ENCODE results near the gene ANAPC4. TPM values are rescaled to one million over a fixed set of nuclear protein-coding genes. Genes with fewer than 3 reads are reported as not detected.
"Not testable (repeated sequence)": the region's sequence is repeated elsewhere in the genome, so short reads cannot be mapped to it uniquely, and the experiment has no call there.

Gene ANAPC4, protein sequence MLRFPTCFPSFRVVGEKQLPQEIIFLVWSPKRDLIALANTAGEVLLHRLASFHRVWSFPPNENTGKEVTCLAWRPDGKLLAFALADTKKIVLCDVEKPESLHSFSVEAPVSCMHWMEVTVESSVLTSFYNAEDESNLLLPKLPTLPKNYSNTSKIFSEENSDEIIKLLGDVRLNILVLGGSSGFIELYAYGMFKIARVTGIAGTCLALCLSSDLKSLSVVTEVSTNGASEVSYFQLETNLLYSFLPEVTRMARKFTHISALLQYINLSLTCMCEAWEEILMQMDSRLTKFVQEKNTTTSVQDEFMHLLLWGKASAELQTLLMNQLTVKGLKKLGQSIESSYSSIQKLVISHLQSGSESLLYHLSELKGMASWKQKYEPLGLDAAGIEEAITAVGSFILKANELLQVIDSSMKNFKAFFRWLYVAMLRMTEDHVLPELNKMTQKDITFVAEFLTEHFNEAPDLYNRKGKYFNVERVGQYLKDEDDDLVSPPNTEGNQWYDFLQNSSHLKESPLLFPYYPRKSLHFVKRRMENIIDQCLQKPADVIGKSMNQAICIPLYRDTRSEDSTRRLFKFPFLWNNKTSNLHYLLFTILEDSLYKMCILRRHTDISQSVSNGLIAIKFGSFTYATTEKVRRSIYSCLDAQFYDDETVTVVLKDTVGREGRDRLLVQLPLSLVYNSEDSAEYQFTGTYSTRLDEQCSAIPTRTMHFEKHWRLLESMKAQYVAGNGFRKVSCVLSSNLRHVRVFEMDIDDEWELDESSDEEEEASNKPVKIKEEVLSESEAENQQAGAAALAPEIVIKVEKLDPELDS
- total RNA-seq, result 24.1 and 25.9 TPM in 2 replicates
- long read RNA-seq, transcript ANAPC4-201 (29 exons, 2,685 nt), result major isoform, 55 of 99 reads
- long read RNA-seq, transcript ANAPC4-210 (29 exons, 2,599 nt), result minor isoform, 8 of 99 reads
- long read RNA-seq, partial matches to known transcripts, result 13 of 99 reads
- long read RNA-seq, other reads (novel, unspliced or antisense), result 23 of 99 reads

DNA sequence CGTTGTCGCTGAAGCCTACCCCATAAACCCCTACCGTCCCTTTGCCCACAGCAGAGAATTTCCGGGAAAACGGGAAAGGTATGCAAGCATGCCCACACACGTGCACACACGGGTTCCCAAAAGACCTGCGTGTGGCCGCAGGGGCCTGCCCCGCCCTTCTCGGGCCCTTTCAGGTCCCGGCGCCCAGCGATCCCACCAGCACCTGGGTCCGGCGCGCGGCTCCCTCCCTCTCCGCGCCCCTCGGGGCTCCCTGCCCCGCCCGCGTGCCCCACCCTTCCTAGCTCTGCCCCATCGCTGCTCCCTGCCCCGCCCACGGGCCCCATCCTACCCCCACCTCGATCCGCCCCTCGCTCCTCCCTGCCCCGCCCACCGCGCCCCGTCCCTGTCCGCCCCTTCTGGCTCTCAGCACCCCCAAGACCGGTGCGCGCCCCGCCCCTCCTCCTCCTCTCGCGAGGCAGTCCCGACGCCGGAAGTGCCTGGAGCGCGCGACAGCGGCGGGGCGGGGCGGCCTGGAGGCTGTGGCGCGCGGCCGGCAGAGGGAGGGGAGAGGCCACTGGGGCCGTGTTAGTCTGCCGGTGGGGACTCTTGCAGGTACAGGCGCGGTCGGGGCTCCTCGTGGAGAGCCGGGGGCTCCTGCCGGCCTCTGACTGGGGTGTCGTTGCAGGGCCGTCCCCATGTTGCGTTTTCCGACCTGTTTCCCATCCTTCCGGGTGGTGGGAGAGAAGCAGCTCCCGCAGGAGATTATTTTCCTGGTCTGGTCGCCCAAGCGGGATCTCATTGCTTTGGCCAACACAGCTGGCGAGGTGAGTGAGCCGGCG is at the start of gene ANAPC4:
ANAPC4 (plus strand) TSS at position 510 of the 818 bp plus-strand sequence; CDS start at position 675, 165 bp downstream.
- no peaks in the 10 kb centered on the region for H3K27me3 Mint-ChIP-seq (ENCODE audit: unreplicated experiment)

DNA sequence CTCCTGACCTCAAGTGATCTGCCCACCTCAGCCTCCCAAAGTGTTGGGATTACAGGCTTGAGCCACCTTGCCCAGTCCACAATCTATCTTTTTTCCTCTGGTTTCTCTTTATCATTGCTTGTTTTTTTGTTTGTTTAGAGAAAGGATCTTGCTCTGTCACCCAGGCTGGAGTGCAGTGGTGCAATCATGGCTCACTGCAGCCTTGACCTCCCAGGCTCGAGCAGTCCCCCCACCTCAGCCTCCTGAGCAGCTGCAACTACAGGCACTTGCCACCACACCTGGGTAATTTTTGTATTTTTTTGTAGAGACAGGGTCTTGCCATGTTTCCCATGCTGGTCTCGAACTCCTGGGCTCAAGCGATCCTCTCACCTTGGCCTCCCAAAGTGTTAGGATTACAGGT is 48.6 kb upstream of the ANAPC4 start:
- not testable (repeated sequence) for H3K4me1 Mint-ChIP-seq (ENCODE audit: unreplicated experiment); DNase-seq (ENCODE audit: extremely low spot score, unreplicated experiment); H3K9me3 Mint-ChIP-seq (ENCODE audit: unreplicated experiment); H3K27ac Mint-ChIP-seq (ENCODE audit: unreplicated experiment); H3K36me3 Mint-ChIP-seq (ENCODE audit: unreplicated experiment); H3K4me3 Mint-ChIP-seq (ENCODE audit: unreplicated experiment); H3K27me3 Mint-ChIP-seq (ENCODE audit: unreplicated experiment)

More for the DNA sequence above, at the start of gene ANAPC4:
- H3K4me1 Mint-ChIP-seq (ENCODE audit: unreplicated experiment), result peaks cover 4% of the 10 kb centered on the region
- DNase-seq (ENCODE audit: extremely low spot score, unreplicated experiment), result peak; percentile 95
- H3K27ac Mint-ChIP-seq (ENCODE audit: unreplicated experiment), result peak within 1 kb of the TSS; percentile 80
- TF ChIP-seq, protein P1, sequence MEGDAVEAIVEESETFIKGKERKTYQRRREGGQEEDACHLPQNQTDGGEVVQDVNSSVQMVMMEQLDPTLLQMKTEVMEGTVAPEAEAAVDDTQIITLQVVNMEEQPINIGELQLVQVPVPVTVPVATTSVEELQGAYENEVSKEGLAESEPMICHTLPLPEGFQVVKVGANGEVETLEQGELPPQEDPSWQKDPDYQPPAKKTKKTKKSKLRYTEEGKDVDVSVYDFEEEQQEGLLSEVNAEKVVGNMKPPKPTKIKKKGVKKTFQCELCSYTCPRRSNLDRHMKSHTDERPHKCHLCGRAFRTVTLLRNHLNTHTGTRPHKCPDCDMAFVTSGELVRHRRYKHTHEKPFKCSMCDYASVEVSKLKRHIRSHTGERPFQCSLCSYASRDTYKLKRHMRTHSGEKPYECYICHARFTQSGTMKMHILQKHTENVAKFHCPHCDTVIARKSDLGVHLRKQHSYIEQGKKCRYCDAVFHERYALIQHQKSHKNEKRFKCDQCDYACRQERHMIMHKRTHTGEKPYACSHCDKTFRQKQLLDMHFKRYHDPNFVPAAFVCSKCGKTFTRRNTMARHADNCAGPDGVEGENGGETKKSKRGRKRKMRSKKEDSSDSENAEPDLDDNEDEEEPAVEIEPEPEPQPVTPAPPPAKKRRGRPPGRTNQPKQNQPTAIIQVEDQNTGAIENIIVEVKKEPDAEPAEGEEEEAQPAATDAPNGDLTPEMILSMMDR (IDR thresholded peaks at IDR 0.05), result no peak
- H3K9me3 Mint-ChIP-seq (ENCODE audit: unreplicated experiment), result no peaks in the 10 kb centered on the region
- peaks cover 8% of the 10 kb centered on the region for H3K36me3 Mint-ChIP-seq (ENCODE audit: unreplicated experiment)
- H3K4me3 Mint-ChIP-seq (ENCODE audit: unreplicated experiment), result no peak within 1 kb of the TSS

DNA sequence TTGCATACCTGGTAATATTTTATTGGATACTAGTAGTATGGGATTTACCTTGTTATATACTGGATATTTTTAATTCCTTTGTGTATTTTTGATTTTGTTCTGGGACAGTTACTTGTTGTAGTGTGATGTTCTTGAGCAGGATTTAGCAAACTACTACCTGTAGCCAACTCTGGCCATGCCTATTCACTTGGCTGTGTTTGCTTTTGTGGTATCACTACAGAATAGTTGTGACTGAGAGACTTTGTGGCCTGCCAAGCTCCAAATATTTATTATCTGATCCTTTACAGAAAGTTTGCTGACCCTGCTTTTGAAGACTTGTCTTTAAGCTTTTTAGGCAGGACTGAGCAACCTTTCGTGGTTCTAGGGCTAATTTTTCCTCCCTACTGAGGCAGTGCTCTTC is 46.7 kb upstream of the ANAPC4 start:
- no peak overlapping the region for H3K27ac Mint-ChIP-seq (ENCODE audit: unreplicated experiment)
- H3K27me3 Mint-ChIP-seq (ENCODE audit: unreplicated experiment), result no peaks in the 10 kb centered on the region
- TF ChIP-seq, protein P1 (IDR thresholded peaks at IDR 0.05), result no peak
- H3K4me1 Mint-ChIP-seq (ENCODE audit: unreplicated experiment), result peaks cover 5% of the 10 kb centered on the region
- DNase-seq (ENCODE audit: extremely low spot score, unreplicated experiment), result no peak
- H3K36me3 Mint-ChIP-seq (ENCODE audit: unreplicated experiment), result no peaks in the 10 kb centered on the region
- H3K4me3 Mint-ChIP-seq (ENCODE audit: unreplicated experiment), result no peak overlapping the region
- no peaks in the 10 kb centered on the region for H3K9me3 Mint-ChIP-seq (ENCODE audit: unreplicated experiment)

DNA sequence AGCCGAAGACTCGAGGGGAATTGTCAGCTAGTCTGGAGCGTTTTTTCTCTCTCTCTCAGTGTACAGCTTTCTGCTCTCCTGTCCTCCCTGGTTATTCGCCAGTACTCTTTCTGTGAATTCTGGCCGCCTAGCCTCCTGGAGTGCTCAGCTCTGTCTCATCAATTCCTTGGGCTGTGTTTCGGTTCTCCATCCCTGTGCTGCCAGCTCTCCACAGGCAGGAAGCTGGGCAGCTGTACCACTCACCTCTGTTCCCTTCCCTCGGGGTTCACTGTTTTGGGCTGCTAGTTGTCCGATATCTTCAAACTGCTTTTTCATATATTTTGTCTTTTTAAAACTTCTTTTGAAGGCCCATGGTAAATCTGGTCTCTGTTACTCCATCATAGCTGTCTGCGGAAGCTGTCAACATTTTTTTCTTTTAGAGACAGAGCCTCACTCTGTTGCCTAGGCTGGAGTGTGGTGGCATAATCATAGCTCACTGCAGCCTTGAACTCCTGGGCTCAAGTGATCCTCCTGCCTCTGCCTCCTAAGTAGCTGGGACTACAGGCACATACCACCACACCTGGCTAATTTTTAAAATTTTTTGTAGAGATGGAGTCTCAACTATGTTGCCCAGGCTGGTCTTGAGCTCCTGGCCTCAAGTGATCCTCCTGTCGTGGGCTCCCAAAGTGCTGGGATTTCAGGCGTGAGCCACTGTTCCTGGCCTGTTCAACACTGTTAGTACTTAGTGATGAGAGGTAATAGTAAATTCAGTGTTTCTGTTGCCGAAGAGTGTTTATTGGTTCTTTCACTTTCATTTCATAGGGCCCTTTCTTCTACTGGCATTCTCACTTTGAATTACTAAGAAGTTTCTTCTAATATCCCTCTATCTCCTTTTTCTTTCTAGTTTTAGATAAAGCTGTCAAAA is 45.9 kb upstream of the ANAPC4 start:
- H3K36me3 Mint-ChIP-seq (ENCODE audit: unreplicated experiment), result no peaks in the 10 kb centered on the region
- peaks cover 5% of the 10 kb centered on the region for H3K4me1 Mint-ChIP-seq (ENCODE audit: unreplicated experiment)
- TF ChIP-seq, protein P1 (IDR thresholded peaks at IDR 0.05), result no peak
- no peaks in the 10 kb centered on the region for H3K27me3 Mint-ChIP-seq (ENCODE audit: unreplicated experiment)
- DNase-seq (ENCODE audit: extremely low spot score, unreplicated experiment), result no peak
- H3K9me3 Mint-ChIP-seq (ENCODE audit: unreplicated experiment), result no peaks in the 10 kb centered on the region
- no peak overlapping the region for H3K27ac Mint-ChIP-seq (ENCODE audit: unreplicated experiment)
- no peak overlapping the region for H3K4me3 Mint-ChIP-seq (ENCODE audit: unreplicated experiment)
